Activated naive CD4-positive, alpha-beta T cell treated with anti-CD3 and anti-CD28 coated beads, Interleukin-2, amount 50 U/mL, for 72 hours (primary cell): ENCODE data around the gene IP6K2. TPM values are rescaled to one million over a fixed set of nuclear protein-coding genes. Genes with fewer than 3 reads are reported as not detected.
A peak's percentile ranks its signal among the peaks of the same experiment; 100 is the strongest.

Experiments used
- ATAC-seq, 2 donors: fragments of 150-1000 bp; cut with Tn5 transposase; 2 replicates each; pipeline ENCODE4 v1.10.0; 2021; ENCODE audit warnings: mild to moderate bottlenecking in 2 of 2, moderate library complexity in 2 of 2
- DNase-seq, 2 donors: peaks; one replicate each; pipeline ENCODE4 v3.0.0; 2021 to 2022; ENCODE audit warnings: low spot score in 2 of 2
- H3K27ac Mint-ChIP-seq, 2 donors: one replicate each; pipeline ENCODE4 v1.8.0; 2022; ENCODE audit warnings: mild to moderate bottlenecking in 2 of 2, mixed read lengths in 2 of 2
- H3K36me3 Mint-ChIP-seq, 2 donors: one replicate each; pipeline ENCODE4 v1.8.0; 2022; ENCODE audit warnings: mixed read lengths in 2 of 2
- H3K9me3 Mint-ChIP-seq, 2 donors: one replicate each; pipeline ENCODE4 v1.8.0; 2022; ENCODE audit warnings: mixed read lengths in 2 of 2
- total RNA-seq, 2 donors: library from RNA; stranded (reverse); gene quantifications; one replicate each; pipeline ENCODE4 v1.2.3, GENCODE V29; 2022

Gene IP6K2
- total RNA-seq, 2 donors from 2014 or later: 53.8 to 73.5 TPM

DNA sequence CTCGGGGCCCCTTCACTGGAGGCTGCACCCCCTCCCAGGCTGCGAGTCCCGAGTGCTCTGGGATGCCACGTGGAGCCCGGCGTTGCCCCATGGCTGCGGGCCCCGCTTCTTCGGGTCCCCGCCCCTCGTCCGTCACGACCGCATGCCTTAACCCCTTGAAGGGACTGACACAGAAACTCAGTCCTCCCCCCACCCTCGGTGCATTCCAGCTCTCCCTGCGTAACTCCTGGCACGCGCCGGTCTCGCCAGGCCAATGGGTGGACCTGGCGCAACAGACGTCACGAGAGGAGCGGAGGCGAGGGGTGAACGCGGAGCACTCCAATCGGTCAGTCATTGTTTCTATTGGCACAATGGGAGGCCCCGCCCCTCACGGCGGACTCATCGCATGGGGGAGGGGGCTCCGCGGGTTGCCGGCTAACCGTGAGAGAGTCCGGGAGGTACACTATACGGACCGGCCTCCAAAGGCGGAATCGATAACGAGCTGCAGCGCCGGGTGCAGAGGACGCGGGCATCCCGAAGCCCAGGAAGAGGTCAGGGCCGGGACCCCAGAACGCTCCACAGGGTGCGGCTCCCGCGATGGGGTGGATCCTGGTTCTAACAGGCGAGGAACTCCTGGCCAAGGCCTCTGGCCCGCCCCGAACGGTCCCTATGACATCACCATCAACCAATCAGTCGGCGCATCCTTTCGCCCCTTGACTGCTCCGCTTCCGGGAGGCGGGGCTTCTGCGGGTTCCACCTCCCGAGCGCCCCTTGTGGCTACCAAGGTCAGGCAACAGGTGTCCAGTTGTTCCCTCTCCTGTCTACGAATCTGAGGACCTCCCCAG, 53.3 kb downstream of the IP6K2 start:
- peak; percentile 90 for ATAC-seq
- peaks cover 11 to 13% of the 10 kb centered on the region in 2 donors for H3K36me3 Mint-ChIP-seq
- peak; percentile 92 to 96 for DNase-seq
- H3K27ac Mint-ChIP-seq: peak overlapping the region; percentile 84 to 98
- H3K9me3 Mint-ChIP-seq: peaks cover 0 to 3% of the 10 kb centered on the region in 2 donors

DNA sequence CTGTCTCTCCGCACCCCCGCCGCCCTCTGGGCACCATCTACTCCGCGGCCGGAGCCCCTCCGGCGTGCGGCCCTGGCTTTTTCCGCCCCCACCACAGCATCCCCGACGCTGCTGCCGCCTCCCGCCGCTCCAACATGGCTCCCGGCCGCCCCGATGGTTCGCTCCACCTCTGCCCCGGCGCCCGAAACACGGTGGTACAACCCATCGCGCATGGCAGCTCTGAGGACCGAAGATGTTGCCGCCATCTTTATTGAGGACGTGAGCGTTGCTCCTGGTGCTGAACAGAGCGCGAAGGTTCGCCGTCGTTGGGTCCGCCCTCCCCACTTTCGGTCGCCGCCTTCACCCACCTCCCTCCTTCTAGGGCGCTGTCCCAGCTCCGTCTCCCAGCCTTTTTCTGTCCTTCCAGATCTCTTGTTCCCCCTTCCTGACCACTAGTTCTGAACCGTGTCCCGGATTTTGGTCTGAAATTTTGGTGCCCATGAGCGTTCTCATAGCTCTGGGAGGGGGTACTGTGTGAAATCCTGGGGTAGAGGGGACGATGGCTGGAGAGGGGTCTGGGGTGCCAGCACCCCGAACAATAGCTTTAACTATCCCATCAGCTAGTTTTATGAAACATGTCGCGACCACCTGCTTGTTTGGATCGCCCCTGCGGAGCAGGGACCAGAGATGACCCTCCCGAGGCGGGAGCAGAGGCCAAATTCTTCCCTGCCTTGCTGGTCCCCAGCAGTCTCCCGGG, 54.1 kb downstream of the IP6K2 start, which contains the start of gene CELSR3:
Gene CELSR3, minus strand, starts transcription at position 134 of the 736 bp plus-strand sequence. CDS start 252 bp downstream, outside the sequence.
- peak within 1 kb of the TSS; percentile 84 to 98 for H3K27ac Mint-ChIP-seq
- DNase-seq (peak in 1 of 2 donors; percentile 72), ATAC-seq (peak; percentile 10 to 41)
- H3K9me3 Mint-ChIP-seq: peaks cover 0 to 3% of the 10 kb centered on the region in 2 donors
- peaks cover 11 to 13% of the 10 kb centered on the region in 2 donors for H3K36me3 Mint-ChIP-seq

DNA sequence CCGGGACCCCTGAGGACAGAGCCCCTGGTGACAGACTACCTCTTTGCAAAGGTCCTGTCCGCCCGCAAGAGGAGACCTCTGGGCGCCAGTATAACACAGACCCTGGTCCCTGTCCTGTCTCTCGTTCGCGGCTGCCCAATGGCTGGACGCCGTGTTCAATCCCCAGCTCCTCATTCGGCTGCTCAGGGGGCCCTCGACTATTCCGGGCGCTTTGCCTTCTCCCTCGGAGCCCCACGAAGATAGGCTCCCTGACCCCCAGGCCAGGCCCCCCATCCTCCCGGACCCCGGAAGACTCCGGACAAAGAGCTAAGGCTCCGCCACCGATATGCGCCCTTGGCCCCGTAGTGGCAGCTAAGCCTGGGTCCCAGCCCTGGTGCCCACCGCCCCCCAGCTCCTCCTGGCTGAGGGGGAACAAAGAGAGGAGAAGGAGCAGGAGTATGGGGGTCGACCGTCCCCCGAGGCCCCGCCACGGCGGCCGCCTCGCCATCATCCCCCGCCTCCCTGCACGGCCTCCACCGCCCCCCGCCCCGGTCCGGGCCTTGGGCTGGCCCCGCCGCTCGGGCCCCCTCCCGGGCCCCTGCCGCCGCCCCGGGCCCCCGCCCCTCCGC, 54.8 kb downstream of the IP6K2 start:
- Mint-ChIP-seq H3K27ac (peak overlapping the region in 1 of 2 donors; percentile 35), H3K9me3 (peaks cover 0 to 3% of the 10 kb centered on the region in 2 donors), H3K36me3 (peaks cover 11 to 15% of the 10 kb centered on the region in 2 donors)
- DNase-seq (no peak), ATAC-seq (no peak)

DNA sequence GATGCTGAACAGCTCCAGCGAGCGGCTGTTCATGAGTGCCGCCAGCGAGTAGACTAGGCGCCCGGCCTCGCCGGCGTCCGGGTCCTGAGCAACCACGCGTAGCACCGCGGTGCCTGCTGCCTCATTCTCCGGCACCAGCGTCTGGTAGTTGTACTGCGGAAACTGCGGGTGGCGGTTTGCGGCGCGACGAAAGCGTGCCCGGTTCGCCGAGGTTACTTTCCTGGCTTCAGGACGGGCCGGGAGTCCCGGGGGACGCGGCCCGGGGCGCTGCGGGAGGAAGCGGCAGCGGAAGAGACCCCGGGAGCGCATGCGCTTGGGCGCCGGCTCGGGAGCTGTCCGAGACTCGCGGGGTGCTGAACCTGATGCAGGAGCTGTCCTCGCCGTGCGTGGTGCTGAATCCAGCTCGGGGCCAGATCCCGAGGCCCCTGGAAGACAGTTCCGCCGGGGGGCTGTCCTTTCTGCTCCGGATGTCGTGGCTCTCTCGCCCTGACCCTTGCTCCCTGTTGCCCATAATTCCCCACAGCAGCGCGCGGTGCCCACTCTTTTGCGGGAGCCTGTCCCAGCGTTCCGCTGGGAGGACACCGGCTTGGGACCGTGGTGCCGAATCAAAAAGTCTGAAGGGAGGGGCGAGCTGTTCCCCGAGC, 55.4 kb downstream of the IP6K2 start:
- peaks cover 0 to 3% of the 10 kb centered on the region in 2 donors for H3K9me3 Mint-ChIP-seq
- no peak for ATAC-seq
- H3K36me3 Mint-ChIP-seq: peaks cover 11 to 22% of the 10 kb centered on the region in 2 donors
- peak overlapping the region in 1 of 2 donors; percentile 35 for H3K27ac Mint-ChIP-seq
- DNase-seq: peak in 1 of 2 donors; percentile 89

DNA sequence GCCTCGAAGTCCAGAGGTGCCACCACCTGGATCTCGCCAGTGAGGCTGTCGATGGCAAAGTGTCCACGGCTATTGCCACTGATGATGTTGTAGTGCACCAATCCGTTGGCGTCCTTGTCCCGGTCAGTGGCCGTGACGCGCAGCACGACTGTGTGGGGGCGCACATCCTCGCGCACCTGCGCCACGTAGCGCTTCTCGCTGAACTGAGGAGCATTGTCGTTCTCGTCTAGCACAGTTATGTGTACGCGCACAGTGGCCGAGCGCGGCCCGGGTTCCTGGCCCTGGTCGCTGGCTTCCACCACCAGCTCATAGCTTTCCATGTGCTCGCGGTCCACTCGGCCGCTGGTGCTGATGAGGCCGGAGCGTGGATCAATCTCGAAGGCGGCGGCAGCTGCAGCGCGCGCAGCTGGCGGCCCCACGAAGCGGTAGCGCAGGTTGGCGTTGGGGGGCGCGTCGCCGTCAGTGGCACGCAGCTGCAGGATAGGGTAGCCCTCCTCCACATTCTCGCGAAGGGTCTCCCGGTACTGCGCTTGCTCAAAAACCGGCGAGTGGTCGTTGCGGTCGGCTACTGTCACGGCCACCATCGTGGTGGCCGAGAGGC, 56.1 kb downstream of the IP6K2 start:
- ATAC-seq (no peak), DNase-seq (no peak)
- peaks cover 11 to 23% of the 10 kb centered on the region in 2 donors for H3K36me3 Mint-ChIP-seq
- no peak overlapping the region for H3K27ac Mint-ChIP-seq
- H3K9me3 Mint-ChIP-seq: peaks cover 0 to 3% of the 10 kb centered on the region in 2 donors

DNA sequence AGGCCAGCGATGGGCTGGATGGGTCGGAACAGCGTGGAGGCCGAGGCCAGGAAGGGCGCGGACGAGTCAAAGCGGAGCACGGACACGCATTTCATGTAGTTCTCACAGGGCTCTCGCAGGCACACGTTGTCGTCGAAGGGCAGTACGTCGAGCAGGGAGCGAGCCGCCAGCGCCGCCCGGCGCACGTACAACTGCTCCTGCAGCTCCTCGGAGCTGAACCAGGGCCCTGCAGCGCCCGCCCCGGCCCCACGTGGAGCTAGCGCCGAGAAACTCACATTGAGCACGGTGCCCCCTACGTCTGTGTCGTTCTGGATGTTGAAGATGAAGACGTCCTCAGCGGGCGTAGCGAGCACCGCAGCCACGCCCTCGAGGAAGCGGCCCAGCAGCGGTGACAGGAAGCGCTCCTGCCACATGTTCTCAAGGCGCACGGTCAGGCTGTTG, 60.2 kb downstream of the IP6K2 start:
- peaks cover 0 to 3% of the 10 kb centered on the region in 2 donors for H3K9me3 Mint-ChIP-seq
- DNase-seq (peak; percentile 25 to 67), ATAC-seq (peak; percentile 0 to 19)
- peaks cover 0 to 18% of the 10 kb centered on the region in 2 donors for H3K36me3 Mint-ChIP-seq
- H3K27ac Mint-ChIP-seq: peak overlapping the region in 1 of 2 donors; percentile 88

DNA sequence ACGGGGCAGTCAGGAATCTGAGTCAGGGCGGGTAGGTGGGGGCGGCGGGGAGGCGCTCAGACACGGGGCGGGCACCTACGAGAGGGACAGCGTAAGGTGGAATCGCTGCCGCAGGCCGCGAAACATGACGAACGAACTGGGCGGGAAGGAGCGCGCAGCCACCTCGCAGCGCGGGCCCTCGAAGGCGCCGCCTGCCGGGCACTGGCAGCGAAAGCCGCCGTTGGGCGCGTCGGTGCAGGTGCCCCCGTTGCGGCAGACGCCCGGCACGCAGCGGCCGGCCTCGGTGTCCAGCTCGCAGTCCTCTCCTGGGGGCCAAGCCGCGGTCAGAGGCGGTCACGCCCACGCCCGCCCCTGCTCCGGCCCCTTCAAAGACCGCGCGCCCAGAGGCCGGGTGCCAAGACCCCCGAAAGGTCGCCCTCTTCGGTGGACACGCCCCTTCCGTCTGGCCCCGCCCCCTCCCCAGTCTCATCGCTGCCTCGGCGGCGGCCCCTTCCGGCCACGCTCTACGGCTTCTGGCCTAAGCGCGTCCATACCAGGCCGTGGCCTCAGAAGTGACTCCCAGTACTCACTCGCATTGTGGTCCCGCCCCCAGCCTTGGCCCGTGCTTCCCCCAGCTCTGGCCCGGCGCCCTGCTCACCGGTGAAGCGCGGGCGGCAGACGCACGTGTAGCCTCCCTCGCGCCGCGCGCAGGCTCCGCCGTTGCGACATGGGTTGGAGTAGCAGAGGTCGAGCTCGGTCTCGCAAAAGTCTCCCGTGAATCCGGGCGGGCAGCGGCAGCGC, 60.8 kb downstream of the IP6K2 start:
- Mint-ChIP-seq H3K36me3 (peaks cover 0 to 18% of the 10 kb centered on the region in 2 donors), H3K9me3 (peaks cover 0 to 3% of the 10 kb centered on the region in 2 donors), H3K27ac (peak overlapping the region in 1 of 2 donors; percentile 88)
- DNase-seq: peak; percentile 86 to 88
- peak; percentile 80 to 83 for ATAC-seq

DNA sequence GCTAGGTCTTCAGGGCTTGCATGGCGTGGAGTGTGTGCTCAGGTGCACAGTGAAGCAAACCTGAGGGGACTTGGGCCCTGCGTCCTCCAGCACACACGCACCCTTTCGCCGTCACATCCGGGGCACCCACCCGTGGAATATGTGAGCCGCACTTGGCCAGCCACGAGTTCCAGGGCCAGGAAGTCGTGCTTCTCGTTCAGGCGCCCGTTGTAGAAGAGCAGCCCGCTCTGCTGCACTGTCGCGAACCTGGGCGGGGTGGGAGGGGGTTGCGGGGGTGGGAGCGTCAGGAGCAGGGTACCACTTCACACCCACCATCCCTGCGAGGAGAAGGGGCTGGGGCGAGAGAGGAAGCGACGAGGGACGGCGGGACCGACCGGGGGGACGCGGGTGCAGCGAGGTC, 61.4 kb downstream of the IP6K2 start:
- H3K36me3 Mint-ChIP-seq: peaks cover 0 to 18% of the 10 kb centered on the region in 2 donors
- peak; percentile 19 to 41 for ATAC-seq

DNA sequence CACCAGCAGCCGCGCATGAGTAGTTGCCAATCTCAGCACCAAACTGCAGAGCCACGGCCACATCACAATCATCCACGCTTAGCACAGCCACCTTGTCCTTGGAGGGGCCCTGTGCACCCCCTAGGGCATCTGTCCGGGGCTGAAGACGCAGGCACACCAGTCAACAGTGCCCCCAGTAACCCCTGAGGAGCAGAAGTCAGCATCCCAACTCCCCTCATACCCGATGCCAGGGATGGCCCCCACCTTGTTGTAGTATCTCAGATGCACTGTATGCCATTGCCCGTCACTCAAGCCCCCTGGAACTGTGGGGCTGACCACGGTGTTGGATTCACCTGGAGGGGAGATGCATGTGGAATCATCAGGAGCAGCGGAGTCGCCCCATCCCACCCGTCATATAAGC, 62.0 kb downstream of the IP6K2 start:
- Mint-ChIP-seq H3K36me3 (peaks cover 0 to 15% of the 10 kb centered on the region in 2 donors), H3K27ac (peak overlapping the region; percentile 22 to 88), H3K9me3 (peaks cover 0 to 3% of the 10 kb centered on the region in 2 donors)
- no peak for ATAC-seq
- DNase-seq: no peak

More for the DNA sequence above, 61.4 kb downstream of the IP6K2 start:
- H3K9me3 Mint-ChIP-seq: peaks cover 0 to 3% of the 10 kb centered on the region in 2 donors
- DNase-seq: peak in 1 of 2 donors; percentile 45
- H3K27ac Mint-ChIP-seq: peak overlapping the region; percentile 22 to 88

DNA sequence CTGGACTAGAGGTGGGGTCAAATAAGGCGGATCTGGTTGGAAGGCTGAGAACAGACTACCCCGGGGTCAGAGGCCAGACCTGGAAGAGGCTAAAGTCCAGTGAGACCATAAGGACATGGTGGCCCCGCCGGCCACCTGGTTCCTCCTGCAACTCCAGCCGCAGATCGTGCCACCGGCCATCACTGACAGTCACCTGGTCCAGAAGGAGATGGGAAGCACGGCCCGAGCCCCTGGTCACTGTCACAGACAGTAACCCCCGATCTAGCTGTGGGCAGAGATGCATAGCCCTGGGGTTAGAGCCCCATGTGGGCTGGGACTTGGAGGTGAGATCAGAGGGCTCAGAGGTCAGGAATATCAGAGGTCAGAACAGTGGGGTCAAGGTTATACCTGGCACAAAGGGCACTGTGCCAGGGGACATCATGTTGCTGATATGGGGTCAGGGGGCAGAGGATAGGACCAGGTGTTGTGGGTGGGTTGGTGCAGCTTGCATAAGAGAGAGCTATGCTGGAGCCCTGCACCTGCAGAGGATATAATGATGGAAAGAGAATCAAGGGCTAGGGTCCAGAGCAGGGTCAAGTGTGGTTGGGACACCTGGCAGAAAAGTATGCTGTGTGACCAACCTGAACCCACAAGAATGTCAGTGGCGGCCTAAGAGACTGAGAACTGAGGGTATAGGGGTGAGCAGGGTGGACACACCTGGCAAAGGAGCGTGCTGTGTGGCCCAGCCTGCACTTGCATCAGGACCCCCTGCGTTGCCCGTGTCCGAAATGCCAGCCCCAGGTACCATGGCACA, 63.9 kb downstream of the IP6K2 start:
- no peak overlapping the region for H3K27ac Mint-ChIP-seq
- ATAC-seq (no peak), DNase-seq (no peak)
- peaks cover 0 to 10% of the 10 kb centered on the region in 2 donors for H3K36me3 Mint-ChIP-seq
- H3K9me3 Mint-ChIP-seq: no peaks in the 10 kb centered on the region

DNA sequence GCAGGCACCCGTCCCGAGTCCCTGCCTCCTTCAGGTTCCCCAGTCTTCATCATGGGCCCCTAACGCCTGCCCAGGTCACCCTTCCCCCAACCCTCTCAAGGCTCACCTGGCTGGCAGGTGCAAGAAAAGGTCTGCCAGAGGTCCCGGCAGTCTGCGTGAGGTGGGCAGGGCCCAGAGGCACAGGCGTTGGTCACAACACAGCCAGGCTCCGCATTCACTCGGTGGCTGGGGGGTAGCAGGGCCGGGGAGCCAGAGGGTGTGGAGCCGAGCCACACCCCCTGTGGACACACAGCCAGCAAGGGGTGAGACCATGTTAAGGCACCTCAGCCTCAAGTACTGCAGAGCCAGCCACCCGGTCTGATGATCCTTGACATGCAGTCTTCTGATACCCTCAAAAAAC, 65.2 kb downstream of the IP6K2 start:
- ATAC-seq: no peak
- Mint-ChIP-seq H3K9me3 (no peaks in the 10 kb centered on the region), H3K36me3 (peaks cover 0 to 3% of the 10 kb centered on the region in 2 donors), H3K27ac (no peak overlapping the region)
- no peak for DNase-seq

DNA sequence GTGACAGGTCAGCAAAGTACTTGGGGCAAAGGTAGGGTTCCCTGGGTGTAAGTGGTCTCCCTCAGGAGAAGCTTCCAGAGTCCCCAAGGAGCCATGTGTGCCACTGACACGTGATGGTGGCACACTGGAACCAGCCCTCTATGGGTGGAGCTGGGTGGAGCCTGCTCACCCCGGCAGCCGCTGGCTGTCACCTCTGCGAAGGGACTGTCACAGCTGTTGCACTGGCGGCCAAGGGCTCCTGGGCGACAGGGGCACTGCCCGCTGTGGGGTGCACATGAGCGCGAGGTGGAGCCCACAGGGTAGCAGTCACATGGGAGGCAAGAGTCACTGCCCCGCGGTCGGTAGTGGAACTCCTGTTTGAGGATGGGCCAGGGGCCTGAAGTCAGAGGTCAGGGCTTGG, 66.3 kb downstream of the IP6K2 start:
- Mint-ChIP-seq H3K9me3 (no peaks in the 10 kb centered on the region), H3K36me3 (no peaks in the 10 kb centered on the region), H3K27ac (no peak overlapping the region)
- ATAC-seq (no peak), DNase-seq (no peak)

DNA sequence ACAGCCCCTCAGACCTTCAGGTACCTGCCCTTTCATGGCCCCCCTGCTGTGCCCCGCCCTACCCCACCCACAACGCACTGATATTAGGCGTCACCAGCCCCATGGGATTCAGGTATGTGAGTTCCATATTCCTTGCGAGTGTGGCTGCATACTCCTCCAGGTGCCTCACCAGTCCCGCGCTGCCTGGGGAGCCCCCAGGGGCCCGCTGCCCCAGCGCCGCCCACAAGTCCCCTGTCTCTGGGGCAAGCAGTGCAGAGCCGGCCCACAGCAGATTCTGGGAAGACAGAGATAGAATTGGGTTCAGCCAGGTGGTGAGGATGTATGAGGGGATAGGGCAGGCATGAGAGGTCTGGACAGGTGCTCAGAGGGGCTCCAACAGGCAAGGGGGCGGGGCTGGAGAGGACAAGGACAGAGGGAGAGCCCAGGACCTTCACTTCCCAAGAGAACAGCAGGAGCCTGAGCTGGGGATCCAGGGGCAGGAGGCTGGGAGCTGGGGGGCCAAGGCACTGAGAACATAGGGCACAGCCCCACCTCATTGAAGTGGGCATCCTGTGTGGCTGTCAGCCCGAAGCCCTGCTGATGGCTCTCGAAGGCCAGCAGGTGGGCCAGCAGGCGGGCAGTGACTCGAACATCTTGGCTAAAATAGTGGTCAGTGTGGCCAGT, 68.7 kb downstream of the IP6K2 start:
- no peak for ATAC-seq
- Mint-ChIP-seq H3K27ac (no peak overlapping the region), H3K36me3 (no peaks in the 10 kb centered on the region), H3K9me3 (no peaks in the 10 kb centered on the region)
- DNase-seq: no peak

DNA sequence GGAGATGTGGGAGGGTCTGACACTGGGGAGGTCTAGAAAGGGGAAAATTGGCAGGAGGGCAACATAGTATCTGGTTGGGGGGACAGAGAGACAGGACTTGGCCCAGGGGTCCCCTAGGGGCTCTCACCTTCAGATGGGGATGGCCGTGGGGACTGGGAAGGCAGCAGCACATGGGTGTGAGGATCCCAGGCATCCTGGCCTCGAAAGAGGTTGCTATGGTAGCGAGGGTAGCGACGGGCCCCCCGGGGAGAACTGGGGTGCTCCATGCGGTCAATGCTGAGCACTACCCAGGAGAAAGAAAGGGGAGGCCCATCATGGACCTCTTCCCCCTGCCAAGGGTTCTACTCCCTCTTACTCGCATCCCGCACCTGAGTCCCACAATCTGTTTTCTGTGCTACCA, 69.3 kb downstream of the IP6K2 start:
- Mint-ChIP-seq H3K9me3 (no peaks in the 10 kb centered on the region), H3K27ac (no peak overlapping the region), H3K36me3 (no peaks in the 10 kb centered on the region)
- no peak for ATAC-seq
- DNase-seq: no peak
